ENCODE data around the gene NEBL.
"Not testable (repeated sequence)": the region's sequence is repeated elsewhere in the genome, so short reads cannot be mapped to it uniquely, and the experiment has no call there.

NEBL gene

DNA sequence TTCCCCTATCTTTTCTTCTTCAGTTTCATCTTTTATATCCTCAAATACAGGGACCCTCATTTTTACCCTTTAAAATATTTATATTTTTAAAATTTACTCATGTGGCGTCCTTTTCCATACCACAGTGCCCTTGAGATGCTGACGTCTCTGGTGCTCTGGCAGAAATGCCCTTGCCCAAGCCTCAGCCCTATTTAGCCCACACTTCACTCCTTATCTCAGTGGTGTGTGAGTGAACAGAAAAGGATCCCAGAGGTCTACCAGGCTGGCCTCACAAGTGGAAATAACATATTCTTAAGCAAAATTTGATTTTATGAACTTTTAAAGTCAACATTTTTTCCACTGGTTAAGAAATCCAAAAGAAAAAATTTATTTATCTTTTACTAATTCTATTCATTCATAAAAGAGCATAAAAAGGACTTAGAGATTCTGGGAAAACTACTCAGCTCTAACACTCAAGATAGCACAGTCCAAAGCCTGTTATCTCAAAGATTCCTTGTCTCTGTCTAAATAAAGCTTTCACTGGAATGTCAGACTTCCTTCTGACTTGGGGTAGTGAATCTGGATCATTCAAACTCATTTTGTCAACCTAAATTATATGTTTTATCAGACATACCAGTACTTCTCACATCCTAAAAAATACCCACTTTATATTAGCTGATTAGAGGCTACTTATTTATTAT, at the start of gene NEBL:
Gene NEBL, minus strand, starts transcription at position 166 of the 680 bp plus-strand sequence. Its CDS starts 106 bp downstream, at position 60.
- DNase-seq (ENCODE audit: low read depth), result no peak

GRCh38 chr10:20945546-20946332, 48.6 kb upstream of the NEBL start:
- DNase-seq (ENCODE audit: low read depth), result no peak

- no peak for DNase-seq (ENCODE audit: low read depth)
Observed at GRCh38 chr10:20944789-20945502, 47.8 kb upstream of the NEBL start.

GRCh38 chr10:20939414-20939813, 42.3 kb upstream of the NEBL start:
- not testable (repeated sequence) for DNase-seq (ENCODE audit: low read depth)

DNA sequence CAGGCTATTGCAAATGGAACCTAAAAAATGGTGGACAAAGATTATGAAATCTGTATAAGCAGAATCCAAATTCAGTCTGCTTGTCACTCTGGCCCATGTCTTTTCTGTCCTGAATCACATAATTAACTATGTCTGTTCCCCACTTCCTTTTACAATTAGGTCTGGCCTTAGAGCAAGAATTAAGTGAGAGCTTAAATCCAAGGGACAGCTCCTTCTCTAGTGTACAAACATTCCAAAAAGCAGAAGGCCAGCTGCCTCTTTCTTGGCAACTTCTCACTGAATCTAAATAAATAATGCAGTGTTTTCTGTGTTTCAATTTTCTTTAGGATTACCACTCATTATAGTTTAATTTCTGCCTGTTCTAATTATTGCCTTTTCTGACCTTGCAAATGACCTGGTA, 39.3 kb upstream of the NEBL start:
- no peak for DNase-seq (ENCODE audit: low read depth)

DNA sequence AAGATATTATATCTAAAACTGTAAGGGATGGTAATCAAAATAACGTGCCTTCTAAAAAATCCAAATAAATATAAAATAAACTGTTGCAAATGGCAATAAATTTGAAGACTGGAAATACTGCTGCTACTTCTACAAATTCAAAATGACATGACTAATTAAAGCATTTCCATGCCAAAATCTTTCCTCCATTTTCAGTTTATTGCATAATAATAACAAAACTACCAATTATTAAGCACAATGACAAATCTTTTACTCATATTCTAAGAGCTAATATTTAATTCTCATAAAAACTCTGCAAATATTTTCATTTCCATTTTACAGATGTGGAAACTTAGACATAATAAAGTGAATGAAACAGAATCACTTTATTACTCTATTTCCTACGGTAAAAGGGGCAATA, 38.8 kb upstream of the NEBL start:
- DNase-seq (ENCODE audit: low read depth), result no peak

DNA sequence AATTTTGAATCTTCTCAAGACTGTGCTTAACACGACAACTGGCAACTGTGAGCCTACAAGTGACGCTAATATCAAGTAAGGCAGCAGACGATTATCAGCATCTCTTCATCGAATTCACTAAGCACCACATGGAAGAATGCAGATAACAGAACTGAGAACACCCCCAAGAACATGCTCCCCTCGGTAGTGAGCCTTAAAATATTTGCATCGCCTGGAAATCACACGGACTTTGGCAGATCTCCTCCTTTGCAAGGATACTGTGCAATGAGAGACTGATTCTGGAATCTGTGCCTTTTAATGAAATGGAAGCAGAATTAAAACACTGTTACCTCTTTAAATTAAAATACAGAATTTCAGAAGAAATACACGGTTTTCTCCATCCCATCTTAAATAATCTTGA, 38.2 kb upstream of the NEBL start:
- DNase-seq (ENCODE audit: low read depth), result no peak

DNA sequence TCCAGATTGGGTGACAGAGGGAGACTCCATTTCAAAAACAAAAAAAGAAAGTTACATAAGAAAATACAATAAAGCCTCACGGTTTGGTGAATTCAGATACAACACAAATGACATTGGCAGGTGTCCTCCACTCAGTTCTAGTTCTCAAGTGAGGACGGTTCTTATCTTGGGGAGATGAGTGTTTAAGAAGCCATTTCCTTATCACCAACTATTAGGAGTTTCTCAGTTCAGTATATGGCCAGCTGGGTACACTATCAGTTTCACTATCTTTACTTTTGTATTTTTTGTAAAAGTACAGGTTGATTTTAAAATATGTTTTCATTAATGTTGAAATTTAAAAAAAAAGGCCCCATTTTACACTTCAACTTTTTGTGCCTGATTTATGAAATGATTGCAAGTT, 36.6 kb upstream of the NEBL start:
- no peak for DNase-seq (ENCODE audit: low read depth)

GRCh38 chr10:20932606-20933126, 35.6 kb upstream of the NEBL start:
- DNase-seq (ENCODE audit: low read depth), result no peak

DNA sequence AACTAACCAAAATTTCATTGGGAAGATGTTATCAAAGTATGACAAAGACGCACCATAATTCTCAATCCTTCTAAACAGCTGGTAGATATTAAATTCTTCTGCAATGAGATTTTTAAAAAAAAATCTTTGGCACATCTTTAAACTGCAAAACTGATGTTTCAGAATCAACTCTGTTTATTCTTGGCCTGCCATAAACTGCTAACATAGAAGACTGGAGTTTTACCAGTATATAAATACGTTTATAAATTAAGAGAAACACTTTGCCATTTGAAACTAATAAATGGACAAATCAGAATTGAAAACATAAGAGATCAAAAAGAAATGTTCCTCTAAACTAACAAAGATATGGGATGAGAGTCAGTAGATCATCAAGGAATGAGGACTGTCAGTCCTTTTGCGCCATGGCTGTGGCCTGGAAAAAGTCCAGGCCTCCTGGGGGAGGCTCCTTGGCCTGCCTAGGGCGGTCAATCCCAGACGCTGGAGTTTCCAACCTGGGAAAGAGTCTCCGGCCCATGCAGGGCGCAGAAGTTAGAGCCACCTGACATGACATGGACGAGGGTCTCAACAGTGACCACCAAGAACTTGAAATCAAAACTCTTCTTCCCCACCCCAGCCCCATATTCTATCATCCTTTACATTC, 34.2 kb upstream of the NEBL start:
- no peak for DNase-seq (ENCODE audit: low read depth)

DNA sequence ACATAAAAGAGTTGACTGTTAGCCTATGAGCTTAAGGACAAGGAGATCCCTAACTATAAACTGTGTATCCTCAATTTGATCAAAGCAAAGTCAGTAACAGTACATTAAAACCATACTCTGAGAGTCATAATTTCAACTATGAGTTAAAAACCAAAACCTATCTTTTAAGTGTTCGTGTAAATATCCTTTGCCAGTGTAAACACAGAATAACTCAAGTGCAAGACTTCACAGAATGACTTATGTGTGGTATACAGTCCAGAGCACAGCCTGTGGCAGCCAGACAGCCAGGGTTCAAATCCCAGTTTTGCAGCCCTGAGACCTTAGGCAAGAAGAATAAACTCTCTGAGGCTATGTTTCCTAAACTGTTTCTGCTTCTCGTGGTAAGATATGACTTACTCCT, 30.3 kb upstream of the NEBL start:
- DNase-seq (ENCODE audit: low read depth), result no peak

- no peak for DNase-seq (ENCODE audit: low read depth)
Observed at GRCh38 chr10:20922451-20922850, 25.3 kb upstream of the NEBL start.

GRCh38 chr10:20922033-20922432, 24.9 kb upstream of the NEBL start:
- DNase-seq (ENCODE audit: low read depth), result no peak

GRCh38 chr10:20920061-20920460, 22.9 kb upstream of the NEBL start:
- no peak for DNase-seq (ENCODE audit: low read depth)

- no peak for DNase-seq (ENCODE audit: low read depth)
Observed at GRCh38 chr10:20919481-20919880, 22.4 kb upstream of the NEBL start.

DNA sequence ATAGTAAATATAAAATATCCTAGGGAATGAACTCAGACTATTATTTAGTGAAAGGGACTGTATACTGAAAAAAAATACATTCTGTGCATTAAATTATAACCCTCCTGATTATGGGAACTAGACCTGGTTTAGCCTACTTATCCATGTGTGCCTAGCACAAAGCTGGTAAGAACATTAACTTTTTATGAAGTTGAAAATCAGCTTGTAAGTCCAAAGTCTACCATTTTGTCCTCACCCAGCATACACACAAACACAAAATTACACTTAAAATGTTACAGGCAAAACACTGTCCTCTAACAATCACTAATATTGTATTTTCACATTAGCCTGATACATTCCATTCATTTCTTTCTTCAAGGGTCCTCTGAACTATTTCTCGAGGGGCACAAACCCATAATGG, 19.9 kb upstream of the NEBL start:
- DNase-seq (ENCODE audit: low read depth), result no peak

DNA sequence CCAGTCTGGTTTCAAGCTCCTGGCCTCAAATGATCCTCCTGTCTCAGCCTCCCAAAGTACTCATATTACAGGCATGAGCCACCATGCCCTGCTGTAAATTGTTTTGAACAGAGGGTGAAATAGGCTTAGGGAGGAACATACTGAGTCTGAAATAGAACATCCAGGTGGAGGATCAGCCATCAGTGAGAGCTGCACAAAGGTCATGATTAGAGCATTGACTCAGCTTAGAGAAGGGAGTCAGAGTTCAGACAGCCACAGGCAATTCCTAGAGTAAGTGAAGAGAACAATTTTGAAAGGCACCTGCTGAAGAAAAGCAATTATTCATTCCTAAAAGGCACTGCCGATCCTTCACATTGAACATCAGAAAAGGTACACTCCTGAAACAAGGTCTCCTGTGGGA, 15.9 kb upstream of the NEBL start:
- no peak for DNase-seq (ENCODE audit: low read depth)

DNA sequence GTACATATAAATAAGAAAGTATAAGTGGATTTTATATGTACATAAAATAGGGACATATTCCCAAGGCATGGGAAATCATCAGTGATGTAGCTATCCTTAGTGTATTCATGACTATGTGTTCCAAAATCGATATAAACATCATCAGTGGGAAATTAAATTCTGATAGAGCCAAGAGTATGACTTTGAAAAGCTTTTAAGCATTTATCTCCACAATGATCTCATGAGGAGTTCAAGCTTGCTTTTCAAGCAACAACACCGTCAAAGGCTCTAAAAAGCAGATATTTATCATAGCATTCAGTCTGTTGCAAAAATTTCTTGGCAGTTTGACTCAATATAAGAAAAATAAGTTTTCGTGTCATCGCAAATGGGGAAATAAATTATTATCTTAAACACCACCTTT, 14.5 kb upstream of the NEBL start:
- DNase-seq (ENCODE audit: low read depth), result no peak

DNA sequence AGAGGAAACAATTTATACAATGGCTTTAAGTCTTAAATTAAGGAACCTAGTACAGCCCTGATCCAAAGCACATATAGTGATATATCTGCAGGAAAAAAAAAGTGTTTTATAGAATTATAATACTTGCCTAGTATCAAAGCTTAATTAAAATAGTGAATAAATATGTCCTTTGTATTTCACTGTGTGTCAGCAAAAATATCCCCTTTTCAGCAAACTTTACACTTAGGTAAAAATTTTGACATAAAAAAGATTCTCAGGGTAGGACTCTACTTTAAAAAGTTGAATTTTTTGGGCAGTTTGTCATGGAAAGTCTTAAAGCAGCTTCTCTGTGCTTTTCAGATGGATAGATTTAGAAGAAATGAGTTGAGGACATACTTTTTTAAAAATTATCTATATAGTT, 12.7 kb upstream of the NEBL start:
- DNase-seq (ENCODE audit: low read depth), result no peak

DNA sequence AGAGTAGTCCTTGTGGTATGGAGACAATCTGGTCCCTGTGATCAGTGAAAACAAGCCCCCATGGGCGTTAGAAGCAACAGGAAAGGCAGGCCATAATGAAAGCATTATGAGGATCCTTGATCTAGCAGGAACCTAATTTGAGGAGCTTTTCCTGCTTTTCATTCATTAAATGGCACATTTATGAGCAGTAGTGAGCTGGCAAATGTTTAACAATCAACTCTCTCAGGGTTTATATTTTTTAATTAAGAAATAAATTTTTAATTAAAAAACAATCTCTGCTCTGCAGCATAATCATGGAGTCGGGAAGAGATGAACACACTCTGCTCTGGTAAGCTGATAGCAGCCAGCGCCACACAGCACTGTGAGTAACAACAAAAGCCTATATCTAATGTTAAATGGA, 11.3 kb upstream of the NEBL start:
- no peak for DNase-seq (ENCODE audit: low read depth)

- no peak for DNase-seq (ENCODE audit: low read depth)
Observed at GRCh38 chr10:20903635-20904390, 6.7 kb upstream of the NEBL start.

DNA sequence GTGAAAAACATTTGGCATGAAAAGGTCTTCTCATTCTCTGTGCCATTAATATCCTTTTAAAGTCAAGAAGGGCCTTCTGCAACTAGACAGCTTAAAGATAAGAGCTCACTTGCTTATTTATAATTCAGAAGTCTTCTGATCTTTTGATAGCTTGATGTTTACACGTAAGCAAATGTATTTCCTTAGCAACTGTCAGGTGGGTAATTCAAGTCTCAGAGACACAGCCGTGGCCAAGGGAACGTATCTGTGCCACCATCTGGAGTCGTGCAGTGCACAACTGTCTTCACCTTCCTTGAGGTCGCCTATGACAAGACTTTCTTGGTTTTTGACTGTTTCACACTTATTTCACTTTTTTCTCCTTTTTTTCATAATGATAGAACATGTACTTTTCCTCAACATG, 4.0 kb upstream of the NEBL start:
- DNase-seq (ENCODE audit: low read depth), result no peak
